Gastroesophageal sphincter (tissue), 3 donors: ENCODE data around the gene FIGN.

ENCODE experiments used
- CTCF ChIP-seq, 4 experiments: fragments of 200-600 bp in 2 of 4; fragments of 450-650 bp in 2 of 4; sonication (generic) in 1 of 4; IDR thresholded peaks; one replicate each; pipeline ENCODE4 v1.5.1; 2017 to 2019; ENCODE audit warnings: antibody characterized with exemption in 4 of 4, mild to moderate bottlenecking in 2 of 4, moderate library complexity in 2 of 4
- POLR2A ChIP-seq, 2 donors: fragments of 450-650 bp; IDR thresholded peaks; one replicate each; pipeline ENCODE4 v1.6.1; 2017; ENCODE audit warnings: antibody characterized with exemption in 2 of 2, mild to moderate bottlenecking in 2 of 2, moderate library complexity in 1 of 2
- POLR2AphosphoS5 ChIP-seq: sonication (generic); formaldehyde crosslinking; IDR thresholded peaks from one replicate; pipeline ENCODE4 v1.6.1; 2017; ENCODE audit warnings: antibody characterized with exemption

DNA sequence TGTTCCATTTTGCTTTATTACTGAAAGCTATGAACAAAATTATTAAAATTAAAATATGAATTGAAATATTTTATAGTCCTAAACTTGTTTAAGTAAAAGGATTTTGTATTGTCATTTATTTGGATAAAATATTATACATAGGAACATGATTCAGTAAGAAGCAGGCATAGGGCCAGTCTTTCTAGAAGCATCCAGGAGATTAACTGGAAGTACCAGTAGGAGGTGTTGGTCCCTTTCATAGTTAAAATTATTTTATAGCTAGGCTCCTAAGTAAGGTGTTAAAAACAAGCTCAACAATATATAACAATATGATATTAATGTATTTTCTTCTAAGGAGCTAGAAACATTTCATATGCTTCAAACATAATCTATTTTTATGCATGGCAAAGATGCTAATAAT, 43.7 kb downstream of the FIGN start:
- no peak for TF ChIP-seq CTCF (IDR thresholded peaks at IDR 0.05)
- no peak for TF ChIP-seq POLR2A (IDR thresholded peaks at IDR 0.05)
- no peak for TF ChIP-seq POLR2AphosphoS5
